ENCODE measurements around the gene PYGM.

The PYGM gene

DNA sequence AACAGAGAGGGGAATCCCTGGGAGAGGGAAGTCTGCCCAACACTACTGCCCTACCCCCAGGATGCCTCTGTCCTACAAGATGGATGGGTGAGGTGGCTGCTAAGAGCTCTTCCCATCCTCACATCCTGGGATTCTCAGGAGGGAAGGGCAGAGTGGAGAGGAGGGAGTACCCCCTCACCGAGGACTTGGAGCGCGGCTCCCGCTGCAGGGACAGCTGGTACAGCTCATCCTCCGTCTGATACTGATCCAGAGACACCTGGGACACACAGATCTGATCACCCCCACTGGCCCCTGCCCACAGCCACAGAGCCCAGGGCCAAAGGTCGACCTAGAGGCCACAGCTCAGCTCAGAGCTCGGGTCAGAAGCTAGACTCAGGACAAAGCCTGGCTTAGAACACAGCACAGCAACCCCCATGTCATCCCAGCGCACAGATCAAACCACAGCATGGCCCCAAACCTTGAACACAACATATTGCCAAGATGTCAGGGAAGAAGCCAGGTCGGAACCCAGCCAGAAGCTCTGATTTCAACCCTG, 24.0 kb downstream of the PYGM start:
- no peak for DNase-seq (ENCODE audit: low read depth, low spot score)

DNA sequence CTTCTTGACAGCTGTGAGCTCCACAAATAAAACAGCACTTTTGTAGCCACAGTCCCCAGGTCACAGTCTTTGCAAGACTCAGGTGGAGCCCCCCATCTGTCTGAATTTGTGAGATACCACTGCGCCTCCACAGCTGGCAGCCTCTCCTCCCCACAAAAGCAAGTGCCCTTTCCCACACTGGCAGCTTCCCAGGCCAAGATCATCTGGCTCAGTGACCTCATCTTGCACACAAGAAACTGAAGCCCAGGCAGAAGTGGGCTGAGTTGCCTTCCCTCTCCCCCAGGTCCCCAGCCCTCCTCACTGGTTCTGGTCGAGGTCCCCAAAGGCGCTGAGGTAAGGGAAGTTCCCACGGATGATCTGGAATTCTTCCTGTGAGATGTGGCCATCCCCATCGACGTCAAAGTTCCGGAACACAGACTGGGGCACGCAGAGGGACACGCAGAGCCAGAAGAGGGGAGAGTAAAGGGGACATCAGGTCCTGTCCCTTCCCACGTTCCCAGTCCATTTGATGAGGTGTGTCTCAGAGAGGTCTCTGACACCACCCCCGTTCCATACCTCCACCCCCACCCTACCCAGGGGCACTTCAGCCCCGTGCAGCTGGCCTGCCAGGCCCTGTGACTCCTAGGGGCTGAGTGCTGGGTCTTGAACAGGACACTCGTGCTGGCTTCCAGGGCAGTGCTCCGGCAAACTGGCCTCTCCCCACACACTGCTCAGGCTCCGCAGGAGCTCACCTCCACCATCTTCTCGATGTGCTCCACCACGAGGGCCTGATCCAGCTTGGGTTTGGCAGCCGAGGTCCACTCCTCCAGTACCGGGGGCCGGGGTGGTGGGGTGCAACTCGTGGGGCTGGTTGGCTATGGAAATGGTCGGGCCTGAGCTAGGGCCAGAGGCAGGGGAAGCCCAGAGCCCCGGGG, 24.7 kb downstream of the PYGM start:
- DNase-seq (ENCODE audit: low read depth, low spot score), result no peak

DNA sequence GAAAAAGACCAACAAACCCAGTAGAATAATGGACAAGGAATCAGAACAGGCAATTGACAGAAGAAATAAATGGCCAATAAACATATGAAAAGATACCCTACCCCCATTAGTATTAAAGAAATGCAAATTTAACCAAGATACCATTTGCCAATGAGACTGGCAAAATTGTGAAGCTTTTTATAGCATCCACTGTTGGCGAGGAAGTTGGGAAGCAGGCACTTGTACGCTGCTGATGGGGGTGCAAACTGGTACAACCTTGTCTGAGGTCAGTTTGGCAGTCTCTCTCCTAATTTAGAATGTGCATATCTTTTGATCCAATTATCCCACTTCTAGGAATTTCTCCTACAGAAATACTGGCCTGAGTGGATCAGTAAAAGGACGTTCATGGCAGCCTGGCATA, 28.2 kb downstream of the PYGM start:
- no peak for DNase-seq (ENCODE audit: low read depth, low spot score)

GRCh38 chr11:64729851-64730382, 29.9 kb downstream of the PYGM start:
- DNase-seq (ENCODE audit: low read depth, low spot score), result no peak

GRCh38 chr11:64728757-64729365, 30.9 kb downstream of the PYGM start:
- no peak for DNase-seq (ENCODE audit: low read depth, low spot score)

- no peak for DNase-seq (ENCODE audit: low read depth, low spot score)
Measured at GRCh38 chr11:64726867-64727530, 32.8 kb downstream of the PYGM start.

GRCh38 chr11:64726211-64726641, 33.5 kb downstream of the PYGM start:
- no peak for DNase-seq (ENCODE audit: low read depth, low spot score)

DNA sequence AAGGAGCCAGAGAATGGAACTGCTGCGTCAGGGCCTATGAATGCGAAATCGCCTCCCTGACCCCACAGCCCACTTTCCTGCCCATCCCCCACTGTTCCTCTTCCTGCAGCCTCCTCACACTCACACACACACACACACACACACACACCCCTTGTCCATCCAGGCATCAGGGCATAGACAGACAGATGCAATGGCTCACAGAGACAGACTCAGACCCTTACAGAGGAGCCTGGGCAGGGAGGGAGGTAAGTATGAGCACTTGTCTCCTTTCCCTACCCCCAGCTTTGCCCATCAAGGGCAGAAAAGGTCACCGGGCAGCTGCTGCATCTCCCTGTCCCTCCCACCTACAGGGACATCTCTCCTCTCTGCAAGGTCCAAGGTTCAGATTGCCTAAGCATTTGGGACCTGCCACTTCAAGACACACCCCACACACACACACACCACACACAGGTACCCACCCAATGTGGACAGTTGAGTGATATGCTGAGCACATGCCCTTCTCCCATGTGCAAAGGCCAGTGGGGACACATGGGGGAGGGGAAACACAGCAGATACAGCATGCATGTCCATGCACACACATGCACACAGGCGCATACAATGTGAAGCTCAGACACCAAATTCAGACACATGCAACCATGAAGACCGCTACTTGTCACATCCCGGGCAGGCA, 34.8 kb downstream of the PYGM start:
- no peak for DNase-seq (ENCODE audit: low read depth, low spot score)

- DNase-seq (ENCODE audit: low read depth, low spot score), result no peak
Measured at GRCh38 chr11:64723907-64724862, 35.6 kb downstream of the PYGM start.

DNA sequence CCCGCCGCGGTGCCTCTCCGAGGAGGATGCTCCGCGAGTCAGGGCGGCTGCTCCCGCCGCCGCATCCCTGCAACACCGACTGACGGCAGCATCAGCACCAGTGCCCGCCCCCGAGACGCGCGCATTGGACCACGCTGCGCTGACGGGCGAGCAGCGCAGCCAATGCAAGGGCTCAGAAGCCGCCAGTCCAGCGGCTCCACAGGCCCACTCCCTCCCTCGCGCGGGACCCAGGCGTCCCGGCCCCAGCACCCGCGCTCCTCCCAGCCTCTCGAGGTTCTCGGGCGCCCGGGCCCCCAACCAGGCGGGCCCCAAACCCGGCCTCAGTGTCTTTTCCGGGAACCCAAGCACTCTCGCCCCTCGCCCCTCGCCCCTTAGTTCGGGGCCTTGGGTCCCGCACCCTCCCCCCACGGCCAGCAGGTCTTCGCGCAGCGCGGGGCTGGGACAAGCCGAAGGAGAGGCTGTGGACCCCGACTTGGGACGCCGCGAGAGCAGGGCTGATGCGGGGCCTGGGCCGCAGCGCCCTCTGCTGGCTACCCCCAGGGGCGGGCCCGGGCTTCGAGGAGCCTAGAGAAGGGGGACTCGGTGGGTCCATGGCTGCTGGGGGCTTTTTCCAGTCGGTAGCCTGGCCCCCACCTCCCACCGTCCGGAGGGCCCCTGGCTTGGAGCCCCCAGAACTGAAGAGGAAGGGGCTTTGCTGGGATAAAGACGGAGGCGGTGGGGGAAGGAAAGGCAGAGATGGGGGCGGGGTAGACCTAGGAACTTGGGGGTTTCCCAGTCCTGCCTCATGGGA, 36.5 kb downstream of the PYGM start, which contains the start of gene NRXN2:
Gene NRXN2 (minus strand): TSS at position 81 of the 790 bp plus-strand sequence. CDS start 9,498 bp downstream, outside the sequence.
- no peak for DNase-seq (ENCODE audit: low read depth, low spot score)

- no peak for DNase-seq (ENCODE audit: low read depth, low spot score)
Measured at GRCh38 chr11:64722141-64723065, 37.4 kb downstream of the PYGM start.

GRCh38 chr11:64721359-64721699, 38.4 kb downstream of the PYGM start:
- DNase-seq (ENCODE audit: low read depth, low spot score), result no peak

DNA sequence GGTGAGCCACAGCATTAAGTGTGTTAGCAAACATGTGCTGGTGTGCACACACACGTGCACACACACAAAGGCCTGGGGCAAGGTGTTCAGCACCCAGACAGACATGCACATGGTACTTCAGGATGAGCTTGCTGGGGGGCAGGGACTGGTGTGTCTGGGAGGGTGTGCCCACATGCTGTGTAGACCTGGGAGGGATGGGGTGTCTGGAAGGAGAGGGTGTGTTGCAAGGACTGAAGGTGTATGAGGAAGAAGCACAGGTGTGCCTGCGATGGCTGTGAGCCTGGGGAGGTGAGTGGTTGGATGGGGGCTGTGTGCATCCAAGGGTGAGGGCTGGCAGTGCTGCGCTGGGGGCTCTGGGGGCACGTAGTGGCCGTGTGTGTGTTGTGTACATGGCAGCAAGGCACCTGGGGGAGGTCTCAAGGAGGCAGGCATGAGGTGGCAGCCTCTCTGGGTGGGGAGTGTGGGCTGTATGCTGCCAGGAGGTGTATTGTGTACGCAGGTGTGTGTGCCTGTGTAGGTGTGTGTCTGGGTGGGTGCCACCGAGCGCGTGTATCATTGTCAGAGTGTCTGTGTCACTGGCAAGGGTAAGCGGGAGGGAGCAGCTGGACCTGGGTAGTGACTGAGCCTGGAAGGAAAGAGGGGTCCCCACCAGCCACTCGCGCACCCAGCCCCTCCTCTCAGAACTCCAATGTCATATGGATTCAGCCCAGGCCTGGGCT, 39.0 kb downstream of the PYGM start:
- DNase-seq (ENCODE audit: low read depth, low spot score), result no peak

DNA sequence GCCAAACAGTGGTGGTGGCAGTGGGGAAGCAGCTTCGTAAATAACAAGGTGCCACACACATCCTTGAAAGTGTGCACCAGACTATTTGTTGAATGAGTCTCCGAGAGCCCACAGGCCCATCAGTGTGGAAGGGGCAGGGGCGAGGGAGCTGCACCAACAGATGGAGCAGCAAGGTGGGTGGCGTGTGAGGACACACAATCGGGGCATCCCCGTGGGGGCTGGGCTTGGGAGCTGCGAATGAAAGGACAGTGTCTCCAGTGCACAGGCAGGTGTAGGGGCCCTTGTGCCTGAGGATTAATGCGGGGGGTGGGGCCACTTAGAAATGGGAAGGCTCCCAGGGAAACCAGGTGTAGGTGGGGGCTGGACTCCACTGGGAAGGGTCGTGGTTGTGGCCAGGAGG, 39.6 kb downstream of the PYGM start:
- DNase-seq (ENCODE audit: low read depth, low spot score), result no peak

DNA sequence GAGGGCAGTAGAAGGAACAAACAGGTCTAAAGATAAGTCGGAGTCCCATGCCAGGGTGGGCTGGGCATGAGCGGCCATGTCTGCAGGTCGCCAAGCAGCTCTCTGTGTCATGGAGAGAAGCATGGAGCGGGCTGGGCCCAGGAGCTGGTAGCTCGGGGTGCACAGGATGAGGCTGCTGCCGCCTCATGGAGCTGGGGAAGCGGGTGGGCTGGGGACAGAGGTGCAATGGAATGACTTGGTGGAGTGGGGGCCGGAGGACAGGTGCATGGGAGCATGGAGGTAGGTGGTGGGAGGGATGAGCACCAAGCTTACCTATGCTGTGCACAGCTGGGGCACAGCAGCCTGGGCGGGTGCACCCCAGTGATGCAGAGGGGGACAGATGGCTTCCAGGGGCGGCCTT, 40.4 kb downstream of the PYGM start:
- DNase-seq (ENCODE audit: low read depth, low spot score), result no peak

DNA sequence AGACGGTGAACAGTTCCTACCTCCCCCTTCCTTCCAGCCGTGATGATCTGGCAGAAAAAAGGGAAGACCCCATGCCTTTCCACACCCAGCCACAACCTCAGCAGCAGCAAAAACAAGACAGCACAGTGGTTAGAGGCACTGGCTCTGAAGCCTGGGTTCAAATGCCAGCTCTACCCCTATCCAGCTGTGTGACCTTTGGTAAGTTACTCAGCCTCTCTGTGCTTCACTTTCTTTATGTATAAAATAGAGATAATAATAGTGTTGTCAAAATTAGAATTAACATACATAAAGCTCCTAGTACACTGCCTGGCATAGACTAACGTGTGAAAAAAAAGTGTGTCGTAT, 41.0 kb downstream of the PYGM start:
- no peak for DNase-seq (ENCODE audit: low read depth, low spot score)

GRCh38 chr11:64718084-64718779, 41.5 kb downstream of the PYGM start:
- no peak for DNase-seq (ENCODE audit: low read depth, low spot score)

Measured in smooth muscle cell of the brain vasculature (primary cell).